GM12801 (cell line): ENCODE measurements around the gene TCAP.

Experiments used
- CTCF ChIP-seq: IDR thresholded peaks from one replicate; pipeline ENCODE4 v1.5.1; 2011; ENCODE audit warnings: control low read depth; ENCODE audit not compliant: insufficient read length; ENCODE audit errors: extremely low read depth

The TCAP gene

DNA sequence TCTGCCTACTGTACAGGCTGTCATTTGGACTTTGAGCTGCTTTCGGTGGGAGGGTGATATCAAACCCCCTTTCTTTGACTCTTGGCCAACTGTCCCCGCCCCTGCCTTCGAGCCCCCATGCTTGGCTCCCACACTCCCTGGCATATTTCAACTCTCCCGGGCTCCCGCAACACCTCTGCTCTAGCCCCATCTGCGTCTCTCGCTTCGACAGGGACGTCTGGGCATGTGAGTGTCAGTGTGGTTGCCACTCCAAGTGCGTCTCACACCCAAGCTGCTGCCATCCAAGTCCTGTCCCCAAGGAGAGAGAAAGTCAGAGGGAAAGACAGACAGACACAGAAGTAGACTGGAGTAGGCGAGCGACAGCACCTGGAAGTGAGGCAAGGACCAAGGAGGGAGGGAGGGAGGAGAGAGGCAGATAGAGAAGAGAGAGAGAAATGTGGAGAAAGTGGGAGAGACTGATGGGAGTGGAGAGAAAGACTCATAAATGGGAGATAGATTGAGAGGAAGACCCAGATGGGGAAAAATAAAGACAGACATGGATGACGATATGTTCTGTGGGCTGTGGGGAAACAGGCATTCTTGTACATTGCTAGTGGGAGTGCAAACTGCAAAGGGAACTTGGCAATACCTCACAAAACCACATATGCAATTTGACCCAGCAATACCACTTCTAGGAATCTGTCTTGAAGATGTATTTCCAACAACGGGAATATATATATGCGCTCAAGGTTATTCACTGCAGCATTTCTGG is 16.4 kb upstream of the TCAP start:
- no peak for TF ChIP-seq CTCF

DNA sequence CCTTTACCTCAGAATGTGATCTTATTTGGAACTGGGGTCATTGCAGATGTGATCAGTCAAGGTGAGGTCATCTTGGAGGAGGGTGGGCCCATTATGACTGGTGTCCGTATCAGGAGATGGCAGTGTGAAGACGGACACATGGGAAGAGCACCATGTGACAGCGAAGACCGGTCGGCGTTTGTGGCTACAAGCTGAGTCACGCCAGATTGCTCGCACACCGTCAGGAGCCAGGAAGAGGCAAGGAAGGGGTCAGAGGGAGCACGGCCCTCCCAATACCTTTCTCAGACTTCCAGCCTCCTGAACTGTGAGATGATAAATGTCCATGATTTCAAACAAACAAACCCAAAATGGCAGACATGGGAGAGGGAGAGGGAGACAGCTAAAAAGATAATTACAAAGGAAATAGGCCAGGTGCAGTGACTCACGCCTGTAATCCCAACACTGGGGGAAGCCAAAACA is 15.0 kb upstream of the TCAP start:
- no peak for TF ChIP-seq CTCF

GRCh38 chr17:39651923-39652586 is 13.1 kb upstream of the TCAP start:
- no peak for TF ChIP-seq CTCF

DNA sequence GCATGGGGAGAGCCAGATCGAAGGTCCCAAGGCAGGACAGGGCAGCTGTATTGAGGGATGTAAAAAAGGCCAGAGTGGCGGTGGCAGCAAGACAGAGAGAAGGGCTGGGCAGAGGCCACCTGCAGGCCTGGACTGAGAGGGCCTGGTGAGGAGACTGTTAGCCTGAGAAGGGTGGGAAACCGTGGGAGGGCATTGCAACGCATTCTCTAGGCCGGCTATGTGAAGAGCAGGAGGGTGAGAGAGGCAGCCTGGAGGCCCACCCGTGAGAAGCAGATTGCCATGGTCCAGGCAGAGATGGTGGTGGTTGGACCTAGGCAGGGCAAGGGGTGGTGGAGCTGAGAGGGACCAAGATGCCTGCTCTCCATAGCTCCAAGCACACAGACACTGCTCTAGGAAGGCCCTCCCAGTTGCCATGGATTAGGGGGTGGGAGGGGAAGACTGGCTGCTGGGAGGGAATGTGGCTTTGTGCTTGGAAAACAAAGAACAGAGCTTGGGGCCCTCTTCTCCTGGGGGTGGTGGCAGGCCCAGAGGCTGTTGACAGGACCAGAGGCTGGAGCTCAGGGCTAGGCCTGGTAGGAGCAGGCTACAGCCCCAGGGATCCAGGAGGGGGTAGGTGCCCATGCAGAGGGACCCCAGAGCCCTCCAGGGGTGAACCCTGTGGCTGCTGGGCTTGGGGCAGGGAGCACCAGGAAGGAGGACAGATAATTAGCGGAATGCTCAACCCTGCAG is 12.4 kb upstream of the TCAP start:
- TF ChIP-seq CTCF, result no peak

DNA sequence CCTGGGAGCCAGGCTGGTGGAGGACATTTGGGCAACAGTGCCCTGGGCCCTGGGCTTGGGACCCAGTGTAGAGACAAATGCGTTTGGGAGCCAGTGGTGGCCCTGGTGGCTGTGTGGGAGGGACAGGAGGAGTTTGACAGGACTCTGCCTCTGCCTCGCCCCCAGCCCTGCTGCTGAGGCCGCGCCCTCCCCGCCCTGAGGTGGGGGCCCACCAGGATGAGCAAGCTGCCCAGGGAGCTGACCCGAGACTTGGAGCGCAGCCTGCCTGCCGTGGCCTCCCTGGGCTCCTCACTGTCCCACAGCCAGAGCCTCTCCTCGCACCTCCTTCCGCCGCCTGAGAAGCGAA is 11.9 kb upstream of the TCAP start:
- TF ChIP-seq CTCF, result no peak

GRCh38 chr17:39653662-39654331 is 11.4 kb upstream of the TCAP start:
- no peak for TF ChIP-seq CTCF

- TF ChIP-seq CTCF, result no peak
Measured at GRCh38 chr17:39655105-39655504, 10.0 kb upstream of the TCAP start.
